Measurements from ENCODE around the gene POGK. TPM values are rescaled to one million over a fixed set of nuclear protein-coding genes. Genes with fewer than 3 reads are reported as not detected.

Gene POGK
- total and polyA plus RNA-seq, 9 of the 15 experiments (the other 6 are each of a cell fraction or from before 2014, with no cell fraction given): 6.1 to 44.5 (median 24.3) TPM

DNA sequence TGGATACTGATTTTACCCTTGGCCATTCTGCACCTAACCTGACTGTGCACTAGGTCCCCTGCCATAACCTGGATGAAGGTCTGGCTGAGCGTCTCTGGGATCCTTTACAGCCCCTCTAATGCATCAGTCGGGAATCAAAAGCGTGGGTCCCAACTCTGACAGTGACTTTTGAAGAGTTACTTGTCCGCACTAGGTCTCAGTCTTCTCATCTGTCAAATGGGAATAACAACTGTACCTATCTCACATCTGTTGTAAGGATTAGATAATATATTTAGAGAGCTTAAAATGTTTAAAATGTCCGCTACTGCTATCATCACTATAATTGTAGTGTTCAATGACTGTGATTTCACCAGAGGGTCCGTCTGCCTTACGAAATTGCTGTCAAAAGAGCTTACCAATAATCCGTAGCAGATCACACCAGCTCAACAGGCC, 36.0 kb downstream of the POGK start:
- no peaks in the 10 kb centered on the region for H3K27me3 ChIP-seq (ENCODE audit: control insufficient read depth in 2 of 2, insufficient read depth in 2 of 2, low read length in 2 of 2)
- in situ Hi-C loops (cut with MboI): no loop called here
- H3K27ac ChIP-seq (ENCODE audit: extremely low read depth, low read depth, low read length): peak overlapping the region; percentile 83
- FAIRE-seq (no peak), DNase-seq (ENCODE audit: extremely low read depth in 1 of 4, low spot score in 3 of 4) (peak in 1 of 4 experiments; percentile 31), ATAC-seq (no peak)
- 0 out of 2 replicates have a peak, but pooled peaks cover 13% of the 10 kb centered on the region for H4K20me1 ChIP-seq (replicated peaks; ENCODE audit: control insufficient read depth, insufficient read depth, low read length)
- 0 out of 2 replicates have a peak, but pooled peaks cover 2% of the 10 kb centered on the region for H3K9me3 ChIP-seq (replicated peaks; ENCODE audit: control insufficient read depth, insufficient read depth, low read depth, low read length)
- H3K9ac ChIP-seq (ENCODE audit: insufficient read depth in 1 of 2, low read depth in 2 of 2, low read length in 2 of 2): peak overlapping the region; percentile 82 to 97
- no TSS peak for BruUV-seq (replicated peaks)
- peaks cover 57% of the 10 kb centered on the region for H3K79me2 ChIP-seq (ENCODE audit: control insufficient read depth, insufficient read depth, low read length)
- H3K9me1 ChIP-seq (ENCODE audit: control insufficient read depth, insufficient read depth, low read length): no peaks in the 10 kb centered on the region
- WGBS (ENCODE audit: insufficient coverage, low coverage, missing lambda C conversion rate): 5% methylated on average over 8 of the region's 8 CpGs
- intact Hi-C loops (cut with micrococcal nuclease): loop anchor here (2.0 kb wide), 1 partner anchor 35 kb away; no protein-coding TSS in a partner anchor
- CTCF ChIA-PET (ENCODE audit: low intra/inter-chr PET ratio): no interaction called here
- peak overlapping the region; percentile 68 for H3K4me3 ChIP-seq
- H3K4me1 ChIP-seq (replicated peaks in 1 of 2; ENCODE audit: control insufficient read depth in 2 of 2, insufficient read depth in 2 of 2, low read length in 2 of 2): peaks cover 15 to 19% of the 10 kb centered on the region in 2 experiments; a peak in 4 of 5 replicates
- peak overlapping the region; percentile 89 for H3K4me2 ChIP-seq (ENCODE audit: insufficient read depth, low read length)
- POLR2A ChIA-PET: interaction anchor here (0.6 to 1.8 kb wide), 8 partner anchors 8 to 170 kb away, joined by 3 to 9 read pairs (median 4); partner anchors contain the start of gene POGK
- H2AFZ ChIP-seq (ENCODE audit: low read depth, low read length): peak overlapping the region; percentile 87
- H3K36me3 ChIP-seq (ENCODE audit: control insufficient read depth, insufficient read depth, low read length): peaks cover 22% of the 10 kb centered on the region; the same call in 1 of the 3 replicates
- TF ChIP-seq, protein P1, sequence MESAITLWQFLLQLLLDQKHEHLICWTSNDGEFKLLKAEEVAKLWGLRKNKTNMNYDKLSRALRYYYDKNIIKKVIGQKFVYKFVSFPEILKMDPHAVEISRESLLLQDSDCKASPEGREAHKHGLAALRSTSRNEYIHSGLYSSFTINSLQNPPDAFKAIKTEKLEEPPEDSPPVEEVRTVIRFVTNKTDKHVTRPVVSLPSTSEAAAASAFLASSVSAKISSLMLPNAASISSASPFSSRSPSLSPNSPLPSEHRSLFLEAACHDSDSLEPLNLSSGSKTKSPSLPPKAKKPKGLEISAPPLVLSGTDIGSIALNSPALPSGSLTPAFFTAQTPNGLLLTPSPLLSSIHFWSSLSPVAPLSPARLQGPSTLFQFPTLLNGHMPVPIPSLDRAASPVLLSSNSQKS (CRISPR knock-in tag; IDR thresholded peaks at IDR 0.05): no peak
- TF ChIP-seq, protein P2, sequence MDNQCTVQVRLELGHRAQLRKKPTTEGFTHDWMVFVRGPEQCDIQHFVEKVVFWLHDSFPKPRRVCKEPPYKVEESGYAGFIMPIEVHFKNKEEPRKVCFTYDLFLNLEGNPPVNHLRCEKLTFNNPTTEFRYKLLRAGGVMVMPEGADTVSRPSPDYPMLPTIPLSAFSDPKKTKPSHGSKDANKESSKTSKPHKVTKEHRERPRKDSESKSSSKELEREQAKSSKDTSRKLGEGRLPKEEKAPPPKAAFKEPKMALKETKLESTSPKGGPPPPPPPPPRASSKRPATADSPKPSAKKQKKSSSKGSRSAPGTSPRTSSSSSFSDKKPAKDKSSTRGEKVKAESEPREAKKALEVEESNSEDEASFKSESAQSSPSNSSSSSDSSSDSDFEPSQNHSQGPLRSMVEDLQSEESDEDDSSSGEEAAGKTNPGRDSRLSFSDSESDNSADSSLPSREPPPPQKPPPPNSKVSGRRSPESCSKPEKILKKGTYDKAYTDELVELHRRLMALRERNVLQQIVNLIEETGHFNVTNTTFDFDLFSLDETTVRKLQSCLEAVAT (IDR thresholded peaks at IDR 0.05): no peak
- no peak for TF ChIP-seq YY1 (IDR thresholded peaks at IDR 0.05; ENCODE audit: borderline replicate concordance in 1 of 3, control insufficient read depth in 1 of 3, extremely low read depth in 1 of 3, insufficient read depth in 3 of 3, insufficient read length in 1 of 3, insufficient replicate concordance in 2 of 3, low read depth in 1 of 3, low read length in 2 of 3)
- no peak for TF ChIP-seq ATF1 (CRISPR knock-in tag; IDR thresholded peaks at IDR 0.05)
- no peak for TF ChIP-seq ATF1 (tag; IDR thresholded peaks at IDR 0.05)
- no peak for TF ChIP-seq KLF13 (tag; IDR thresholded peaks at IDR 0.05; ENCODE audit: borderline replicate concordance, low read depth)
- TF ChIP-seq HMGN3 (IDR thresholded peaks at IDR 0.05; ENCODE audit: borderline replicate concordance, extremely low read depth, insufficient read length, low read depth, low read length): no peak
- TF ChIP-seq HNRNPK (IDR thresholded peaks at IDR 0.05; ENCODE audit: low read depth, low read length, poor library complexity, severe bottlenecking): no peak
- no peak for TF ChIP-seq BRCA1 (IDR thresholded peaks at IDR 0.05)
- no peak for TF ChIP-seq BRCA1 (CRISPR knock-in tag; IDR thresholded peaks at IDR 0.05)
- TF ChIP-seq ADNP (tag; IDR thresholded peaks at IDR 0.05): peak; percentile 99
- no peak for TF ChIP-seq ZNF175 (CRISPR knock-in tag; IDR thresholded peaks at IDR 0.05; ENCODE audit: low read depth)
- peak; percentile 48 to 77; a peak in 3 of 4 replicates for TF ChIP-seq HDAC1 (IDR thresholded peaks at IDR 0.05)
- no peak for TF ChIP-seq CAMTA2 (CRISPR knock-in tag; conservative IDR thresholded peaks at IDR 0.05)
- TF ChIP-seq ZNF232 (CRISPR knock-in tag; IDR thresholded peaks at IDR 0.05): no peak
- no peak for TF ChIP-seq GABPB2 (CRISPR knock-in tag; conservative IDR thresholded peaks at IDR 0.05)
- TF ChIP-seq CEBPB (tag; IDR thresholded peaks at IDR 0.05): peak; percentile 34; the same call in 1 of the 2 replicates
- no peak for TF ChIP-seq GATA2 (CRISPR knock-in tag; IDR thresholded peaks at IDR 0.05)
- no peak for TF ChIP-seq ZNF134 (CRISPR knock-in tag; conservative IDR thresholded peaks at IDR 0.05)
- TF ChIP-seq, protein P3, sequence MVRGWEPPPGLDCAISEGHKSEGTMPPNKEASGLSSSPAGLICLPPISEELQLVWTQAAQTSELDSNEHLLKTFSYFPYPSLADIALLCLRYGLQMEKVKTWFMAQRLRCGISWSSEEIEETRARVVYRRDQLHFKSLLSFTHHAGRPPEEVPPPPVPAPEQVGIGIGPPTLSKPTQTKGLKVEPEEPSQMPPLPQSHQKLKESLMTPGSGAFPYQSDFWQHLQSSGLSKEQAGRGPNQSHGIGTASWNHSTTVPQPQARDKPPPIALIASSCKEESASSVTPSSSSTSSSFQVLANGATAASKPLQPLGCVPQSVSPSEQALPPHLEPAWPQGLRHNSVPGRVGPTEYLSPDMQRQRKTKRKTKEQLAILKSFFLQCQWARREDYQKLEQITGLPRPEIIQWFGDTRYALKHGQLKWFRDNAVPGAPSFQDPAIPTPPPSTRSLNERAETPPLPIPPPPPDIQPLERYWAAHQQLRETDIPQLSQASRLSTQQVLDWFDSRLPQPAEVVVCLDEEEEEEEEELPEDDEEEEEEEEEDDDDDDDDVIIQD (CRISPR knock-in tag; IDR thresholded peaks at IDR 0.05): no peak
